ENCODE results near the gene ZNF354C. TPM values are rescaled to one million over a fixed set of nuclear protein-coding genes. Genes with fewer than 3 reads are reported as not detected.

ZNF354C gene
- total and polyA plus RNA-seq, 2 of the 13 experiments (the other 11 are each of a cell fraction or from before 2014, with no cell fraction given) = 0.02 TPM; not detected in 1

GRCh38 chr5:179023528-179024189 lies 36.5 kb upstream of the ZNF354C start, which contains the start of gene ZNF879 (continued):
- TF ChIP-seq PRPF4 (IDR thresholded peaks at IDR 0.05; ENCODE audit: low read depth, low read length, poor library complexity, severe bottlenecking) = no peak
- no peak for TF ChIP-seq FOXP4 (CRISPR knock-in tag; IDR thresholded peaks at IDR 0.05)
- no peak for TF ChIP-seq HOXA9 (CRISPR knock-in tag; IDR thresholded peaks at IDR 0.05; ENCODE audit: borderline replicate concordance)
- TF ChIP-seq ARNTL (CRISPR knock-in tag; IDR thresholded peaks at IDR 0.05) = no peak
- TF ChIP-seq ZBTB39 (CRISPR knock-in tag; IDR thresholded peaks at IDR 0.05) = no peak
- no peak for TF ChIP-seq CTCF (CRISPR knock-in tag; IDR thresholded peaks at IDR 0.05)
- no peak for TF ChIP-seq ZFP1 (CRISPR knock-in tag; IDR thresholded peaks at IDR 0.05)
- TF ChIP-seq MAF1 (CRISPR knock-in tag; IDR thresholded peaks at IDR 0.05; ENCODE audit: borderline replicate concordance) = no peak
- no peak for TF ChIP-seq MIER2 (CRISPR knock-in tag; IDR thresholded peaks at IDR 0.05)
- peak; percentile 74; the same call in 1 of the 2 replicates for TF ChIP-seq CCDC6 (CRISPR knock-in tag; IDR thresholded peaks at IDR 0.05)
- no peak for TF ChIP-seq HOXA5 (CRISPR knock-in tag; IDR thresholded peaks at IDR 0.05)
- TF ChIP-seq ZNF569 (CRISPR knock-in tag; IDR thresholded peaks at IDR 0.05; ENCODE audit: borderline replicate concordance) = no peak
- TF ChIP-seq NFAT5 (CRISPR knock-in tag; IDR thresholded peaks at IDR 0.05) = 0 out of 2 replicates have a peak, but pooled peaks have one; percentile 33
- peak; percentile 64; the same call in 1 of the 2 replicates for TF ChIP-seq ZNF501 (CRISPR knock-in tag; IDR thresholded peaks at IDR 0.05)
- TF ChIP-seq SIN3A (IDR thresholded peaks at IDR 0.05; ENCODE audit: borderline replicate concordance, low read depth, low read length) = no peak
- no peak; the same call in 1 of the 2 replicates for TF ChIP-seq ZNF770 (CRISPR knock-in tag; IDR thresholded peaks at IDR 0.05)

Data from HepG2 (cell line).